ENCODE results near the gene EVC2. TPM values are rescaled to one million over a fixed set of nuclear protein-coding genes. Genes with fewer than 3 reads are reported as not detected.
A peak's percentile ranks its signal among the peaks of the same experiment; 100 is the strongest.

EVC2 gene
- total and polyA plus RNA-seq, 2 of the 13 experiments (the other 11 are each of a cell fraction or from before 2014, with no cell fraction given): not detected

DNA sequence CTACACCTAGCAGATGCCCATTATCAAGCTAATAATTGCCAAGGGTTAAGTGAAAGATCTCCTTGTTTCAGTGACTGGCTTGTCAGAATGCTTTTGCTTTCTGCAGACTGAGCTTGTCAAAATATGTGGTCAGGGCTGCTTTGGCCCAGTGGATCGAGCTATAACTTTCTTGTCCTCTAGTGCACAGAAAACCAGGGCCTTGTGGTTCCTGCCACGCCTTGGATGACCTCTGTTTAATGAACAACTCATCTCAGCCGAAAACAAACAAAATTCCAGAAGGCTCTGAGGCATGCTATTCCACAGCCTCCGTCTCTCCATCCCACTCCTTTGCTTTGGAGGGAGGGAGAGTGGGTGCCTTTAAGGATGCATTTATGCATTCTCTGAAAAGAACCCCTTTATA is 14.0 kb upstream of the EVC2 start (continued):
- TF ChIP-seq HOMEZ (CRISPR knock-in tag; IDR thresholded peaks at IDR 0.05; ENCODE audit: low read depth) (0 out of 2 replicates have a peak, but pooled peaks have one; percentile 43), ZNF264 (CRISPR knock-in tag; IDR thresholded peaks at IDR 0.05) (no peak), ZNF33A (CRISPR knock-in tag; IDR thresholded peaks at IDR 0.05; ENCODE audit: borderline replicate concordance) (no peak), LCORL (IDR thresholded peaks at IDR 0.05) (no peak), LCORL (CRISPR knock-in tag; IDR thresholded peaks at IDR 0.05) (peak; percentile 57), PRDM15 (CRISPR knock-in tag; IDR thresholded peaks at IDR 0.05) (peak; percentile 96), ZNF274 (CRISPR knock-in tag; IDR thresholded peaks at IDR 0.05) (no peak), FOXJ3 (CRISPR knock-in tag; IDR thresholded peaks at IDR 0.05; ENCODE audit: borderline replicate concordance) (peak; percentile 31; the same call in 1 of the 2 replicates), PHF21A (CRISPR knock-in tag; IDR thresholded peaks at IDR 0.05) (peak; percentile 30; the same call in 1 of the 2 replicates), ZNF331 (CRISPR knock-in tag; IDR thresholded peaks at IDR 0.05) (peak; percentile 90), ZNF883 (CRISPR knock-in tag; IDR thresholded peaks at IDR 0.05; ENCODE audit: not compliant biosample characterization) (no peak)
- TF ChIP-seq, protein P1, sequence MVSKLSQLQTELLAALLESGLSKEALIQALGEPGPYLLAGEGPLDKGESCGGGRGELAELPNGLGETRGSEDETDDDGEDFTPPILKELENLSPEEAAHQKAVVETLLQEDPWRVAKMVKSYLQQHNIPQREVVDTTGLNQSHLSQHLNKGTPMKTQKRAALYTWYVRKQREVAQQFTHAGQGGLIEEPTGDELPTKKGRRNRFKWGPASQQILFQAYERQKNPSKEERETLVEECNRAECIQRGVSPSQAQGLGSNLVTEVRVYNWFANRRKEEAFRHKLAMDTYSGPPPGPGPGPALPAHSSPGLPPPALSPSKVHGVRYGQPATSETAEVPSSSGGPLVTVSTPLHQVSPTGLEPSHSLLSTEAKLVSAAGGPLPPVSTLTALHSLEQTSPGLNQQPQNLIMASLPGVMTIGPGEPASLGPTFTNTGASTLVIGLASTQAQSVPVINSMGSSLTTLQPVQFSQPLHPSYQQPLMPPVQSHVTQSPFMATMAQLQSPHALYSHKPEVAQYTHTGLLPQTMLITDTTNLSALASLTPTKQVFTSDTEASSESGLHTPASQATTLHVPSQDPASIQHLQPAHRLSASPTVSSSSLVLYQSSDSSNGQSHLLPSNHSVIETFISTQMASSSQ (IDR thresholded peaks at IDR 0.05; ENCODE audit: low read depth): peak; percentile 78
- TF ChIP-seq, protein P1 (CRISPR knock-in tag; IDR thresholded peaks at IDR 0.05; ENCODE audit: borderline replicate concordance): peak; percentile 87
- TF ChIP-seq, protein P2, sequence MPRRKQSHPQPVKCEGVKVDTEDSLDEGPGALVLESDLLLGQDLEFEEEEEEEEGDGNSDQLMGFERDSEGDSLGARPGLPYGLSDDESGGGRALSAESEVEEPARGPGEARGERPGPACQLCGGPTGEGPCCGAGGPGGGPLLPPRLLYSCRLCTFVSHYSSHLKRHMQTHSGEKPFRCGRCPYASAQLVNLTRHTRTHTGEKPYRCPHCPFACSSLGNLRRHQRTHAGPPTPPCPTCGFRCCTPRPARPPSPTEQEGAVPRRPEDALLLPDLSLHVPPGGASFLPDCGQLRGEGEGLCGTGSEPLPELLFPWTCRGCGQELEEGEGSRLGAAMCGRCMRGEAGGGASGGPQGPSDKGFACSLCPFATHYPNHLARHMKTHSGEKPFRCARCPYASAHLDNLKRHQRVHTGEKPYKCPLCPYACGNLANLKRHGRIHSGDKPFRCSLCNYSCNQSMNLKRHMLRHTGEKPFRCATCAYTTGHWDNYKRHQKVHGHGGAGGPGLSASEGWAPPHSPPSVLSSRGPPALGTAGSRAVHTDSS (CRISPR knock-in tag; conservative IDR thresholded peaks at IDR 0.05): no peak
- TF ChIP-seq, protein P3, sequence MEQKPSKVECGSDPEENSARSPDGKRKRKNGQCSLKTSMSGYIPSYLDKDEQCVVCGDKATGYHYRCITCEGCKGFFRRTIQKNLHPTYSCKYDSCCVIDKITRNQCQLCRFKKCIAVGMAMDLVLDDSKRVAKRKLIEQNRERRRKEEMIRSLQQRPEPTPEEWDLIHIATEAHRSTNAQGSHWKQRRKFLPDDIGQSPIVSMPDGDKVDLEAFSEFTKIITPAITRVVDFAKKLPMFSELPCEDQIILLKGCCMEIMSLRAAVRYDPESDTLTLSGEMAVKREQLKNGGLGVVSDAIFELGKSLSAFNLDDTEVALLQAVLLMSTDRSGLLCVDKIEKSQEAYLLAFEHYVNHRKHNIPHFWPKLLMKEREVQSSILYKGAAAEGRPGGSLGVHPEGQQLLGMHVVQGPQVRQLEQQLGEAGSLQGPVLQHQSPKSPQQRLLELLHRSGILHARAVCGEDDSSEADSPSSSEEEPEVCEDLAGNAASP (CRISPR knock-in tag; IDR thresholded peaks at IDR 0.05; ENCODE audit: borderline replicate concordance): peak; percentile 87
